Ovary (tissue), 9 donors: ENCODE data around the gene OR5A1. TPM values are rescaled to one million over a fixed set of nuclear protein-coding genes. Genes with fewer than 3 reads are reported as not detected.

Source experiments
- DNase-seq, 5 donors: peaks; one replicate each; pipeline ENCODE4 v3.0.0-alpha.2; 2019 to 2020
- H3K27ac ChIP-seq, 2 donors: fragments of 200-600 bp; one replicate each; pipeline versions ENCODE4 v1.5.1 to v1.8.0; 2019 to 2022
- H3K27me3 ChIP-seq: fragments of 200-600 bp; one replicate; pipeline ENCODE4 v1.8.0; 2022
- H3K36me3 ChIP-seq: fragments of 200-600 bp; sonication (generic); one replicate; pipeline ENCODE4 v1.5.1; 2019
- H3K4me1 ChIP-seq: one replicate; pipeline ENCODE4 v1.8.1; 2013; ENCODE audit warnings: mild to moderate bottlenecking, moderate library complexity; ENCODE audit not compliant: insufficient read depth
- H3K4me3 ChIP-seq: fragments of 200-600 bp; sonication (generic); one replicate; pipeline ENCODE4 v1.5.1; 2017
- H3K9me3 ChIP-seq, 2 donors: fragments of 200-600 bp in 1 of 2; sonication (generic) in 1 of 2; one replicate each; pipeline versions ENCODE4 v1.5.1 to v1.8.1; 2013 to 2019; ENCODE audit warnings: mild to moderate bottlenecking in 1 of 2, moderate library complexity in 1 of 2
- CTCF ChIP-seq, 3 donors: fragments of 450-650 bp in 2 of 3; fragments of 200-600 bp in 1 of 3; IDR thresholded peaks; one replicate each; pipeline versions ENCODE4 v1.5.1 to v1.8.0; 2016 to 2022; ENCODE audit warnings: antibody characterized with exemption in 3 of 3, mild to moderate bottlenecking in 1 of 3
- EP300 ChIP-seq: sonication (generic); formaldehyde crosslinking; IDR thresholded peaks from one replicate; pipeline ENCODE4 v1.6.1; 2017; ENCODE audit warnings: antibody characterized with exemption
- POLR2A ChIP-seq: fragments of 450-650 bp; IDR thresholded peaks from one replicate; pipeline ENCODE4 v1.6.1; 2017; ENCODE audit warnings: antibody characterized with exemption, mild to moderate bottlenecking, moderate library complexity
- WGBS, 3 donors: extraction: QIAGEN DNeasy Blood & Tissue Kit in 1 of 3; methylation state at CpG; one replicate each; pipeline versions ENCODE4 v1.1.5 to v1.1.7; 2013 to 2017; 5-methylcytosine and 5-hydroxymethylcytosine counted together
- intact Hi-C, 4 donors: fragments of 100-400 bp; cut with DNase I; formaldehyde crosslinking; loops; one replicate each; pipeline versions ENCODE4 v1.11.0 to v1.15.1; 2022 to 2023
- polyA plus RNA-seq, 2 donors: library from polyadenylated mRNA; stranded (reverse); fragments of 200-250 nt in 1 of 2; fragments of 350-450 nt in 1 of 2; fragmentation: Illumina TruSeq in 1 of 2; extraction: RNeasy Lipid Tissue Mini Kit (QIAGEN cat#74804) in 1 of 2; gene quantifications; one replicate each; pipeline ENCODE4 v1.2.3, GENCODE V29; 2013 to 2014
- total RNA-seq, 7 donors: library from RNA; depleted of rRNA in 2 of 7; stranded (reverse); fragments of >200 nt in 2 of 7; fragmentation: NEBNext Ultra II Directional in 3 of 7; extraction: Animal tissue kit (Norgen Biotek cat#: 25700) in 3 of 7; gene quantifications; one replicate each; pipeline versions ENCODE4 v1.1.0 to v1.2.4, GENCODE V29; 2016 to 2023
- donor health status: DM: no; HTN: no; CAD: no; lungs with moderate emphysema.
- donor health status: DM: no; HTN: no; CAD: no.
- donor health status: Bipolar disorder and iron deficiency.
- donor health status: DM: yes; HTN: yes; CAD: no.
- donor health status: DM: no; HTN: no; CAD: no.
- donor health status: DM: yes; HTN: yes; CAD: no.

The OR5A1 gene
- total and polyA plus RNA-seq, 9 donors, result not detected

- Histone ChIP-seq H3K27ac (no peak overlapping the region), H3K36me3 (no peaks in the 10 kb centered on the region), H3K4me3 (no peak overlapping the region), H3K9me3 (no peaks in the 10 kb centered on the region), H3K27me3 (no peaks in the 10 kb centered on the region), H3K4me1 (no peaks in the 10 kb centered on the region)
- intact Hi-C loops, result no loop called here
- DNase-seq, result no peak
- TF ChIP-seq EP300 (no peak), CTCF (IDR thresholded peaks at IDR 0.05) (no peak), POLR2A (no peak)
These were observed 32.7 kb upstream of the OR5A1 start for GRCh38 chr11:59403546-59403945.

GRCh38 chr11:59413646-59414045 is 22.6 kb upstream of the OR5A1 start:
- DNase-seq, result no peak
- no peaks in the 10 kb centered on the region for H3K4me1 ChIP-seq
- no peaks in the 10 kb centered on the region for H3K9me3 ChIP-seq
- no peak overlapping the region for H3K4me3 ChIP-seq
- H3K27ac ChIP-seq, result no peak overlapping the region
- TF ChIP-seq CTCF (IDR thresholded peaks at IDR 0.05) (no peak), POLR2A (no peak), EP300 (no peak)
- no peaks in the 10 kb centered on the region for H3K36me3 ChIP-seq
- intact Hi-C loops, result no loop called here
- no peaks in the 10 kb centered on the region for H3K27me3 ChIP-seq
- 61 to 81% (median 65%) methylated on average over 2 of the region's 2 CpGs for WGBS, 3 donors

- 58 to 82% (median 70%) methylated on average over 1 of the region's 1 CpG for WGBS, 3 donors
- intact Hi-C loops, result no loop called here
- Histone ChIP-seq H3K4me1 (no peaks in the 10 kb centered on the region), H3K9me3 (no peaks in the 10 kb centered on the region), H3K36me3 (no peaks in the 10 kb centered on the region), H3K27ac (no peak overlapping the region), H3K27me3 (no peaks in the 10 kb centered on the region), H3K4me3 (no peak overlapping the region)
- TF ChIP-seq EP300 (no peak), CTCF (IDR thresholded peaks at IDR 0.05) (no peak), POLR2A (no peak)
- DNase-seq, result no peak
These were observed 21.2 kb upstream of the OR5A1 start for GRCh38 chr11:59415111-59415510.

GRCh38 chr11:59416613-59417012 is 19.7 kb upstream of the OR5A1 start:
- Histone ChIP-seq H3K9me3 (no peaks in the 10 kb centered on the region), H3K27me3 (no peaks in the 10 kb centered on the region), H3K4me1 (no peaks in the 10 kb centered on the region), H3K36me3 (no peaks in the 10 kb centered on the region), H3K4me3 (no peak overlapping the region), H3K27ac (no peak overlapping the region)
- intact Hi-C loops, result no loop called here
- no peak for DNase-seq
- 83 to 85% (median 84%) methylated on average over 5 of the region's 5 CpGs for WGBS, 3 donors
- TF ChIP-seq POLR2A (no peak), EP300 (no peak), CTCF (IDR thresholded peaks at IDR 0.05) (no peak)

GRCh38 chr11:59417023-59417422 is 19.2 kb upstream of the OR5A1 start:
- Histone ChIP-seq H3K4me3 (no peak overlapping the region), H3K36me3 (no peaks in the 10 kb centered on the region), H3K4me1 (no peaks in the 10 kb centered on the region), H3K27ac (no peak overlapping the region), H3K27me3 (no peaks in the 10 kb centered on the region), H3K9me3 (no peaks in the 10 kb centered on the region)
- 66 to 74% (median 70%) methylated on average over 5 of the region's 5 CpGs for WGBS, 3 donors
- intact Hi-C loops, result no loop called here
- no peak for DNase-seq
- no peak for TF ChIP-seq EP300
- no peak for TF ChIP-seq POLR2A
- no peak for TF ChIP-seq CTCF (IDR thresholded peaks at IDR 0.05)
